Motor neuron (in vitro differentiated cells): ENCODE results near the gene NLRP5. TPM values are rescaled to one million over a fixed set of nuclear protein-coding genes. Genes with fewer than 3 reads are reported as not detected.
A peak's percentile ranks its signal among the peaks of the same experiment; 100 is the strongest.

Experiments used
- ATAC-seq, 8 experiments: fragments of 200-7000 bp; cut with Tn5 transposase; replicated peaks in 6 of 8; 2 replicates each; pipeline ENCODE4 v1.8.0; 2021; ENCODE audit warnings: mild to moderate bottlenecking in 8 of 8, moderate library complexity in 8 of 8
- H3K27ac ChIP-seq, 2 donors: fragments of 250-450 bp; sonication (Bioruptor Pico); 2 replicates each; pipeline ENCODE4 v1.9.0; 2021; ENCODE audit warnings: antibody characterized with exemption in 2 of 2, mild to moderate bottlenecking in 2 of 2, moderate library complexity in 1 of 2
- H3K4me1 ChIP-seq, 2 donors: fragments of 250-450 bp; sonication (Bioruptor Pico); replicated peaks in 1 of 2; 2 replicates each; pipeline ENCODE4 v1.6.1; 2021; ENCODE audit warnings: antibody characterized with exemption in 2 of 2, mild to moderate bottlenecking in 2 of 2, moderate library complexity in 1 of 2
- H3K4me3 ChIP-seq, 5 donors: fragments of 250-450 bp; sonication (Bioruptor Pico); 2 replicates each; pipeline ENCODE4 v1.9.0; 2021; ENCODE audit warnings: antibody characterized with exemption in 5 of 5, mild to moderate bottlenecking in 5 of 5, moderate library complexity in 4 of 5
- WGBS, 10 experiments: fragments of 450-650 bp; shearing (Covaris generic); methylation state at CpG; one replicate each; pipeline ENCODE4 v1.0.0; 2022; 5-methylcytosine and 5-hydroxymethylcytosine counted together
- in situ Hi-C, 9 experiments: fragments of 400-800 bp; cut with MboI; loops; one replicate each; pipeline ENCODE4 v1.15.0; 2021; ENCODE audit warnings: low sequenced_read_pairs in 9 of 9, low pct_unique_long_range_greater_than_20kb in 2 of 9; ENCODE audit not compliant: unreplicated experiment in 9 of 9
- total RNA-seq, 8 experiments: library from RNA; unstranded; fragments of 300-600 nt; gene quantifications; 2 replicates each; pipeline versions ENCODE4 v1.2.3 to v1.2.4, GENCODE V29; 2022

NLRP5 gene
- total RNA-seq, 8 experiments from 2014 or later = 0.10 to 0.14 (median 0.10) TPM; not detected in 5

DNA sequence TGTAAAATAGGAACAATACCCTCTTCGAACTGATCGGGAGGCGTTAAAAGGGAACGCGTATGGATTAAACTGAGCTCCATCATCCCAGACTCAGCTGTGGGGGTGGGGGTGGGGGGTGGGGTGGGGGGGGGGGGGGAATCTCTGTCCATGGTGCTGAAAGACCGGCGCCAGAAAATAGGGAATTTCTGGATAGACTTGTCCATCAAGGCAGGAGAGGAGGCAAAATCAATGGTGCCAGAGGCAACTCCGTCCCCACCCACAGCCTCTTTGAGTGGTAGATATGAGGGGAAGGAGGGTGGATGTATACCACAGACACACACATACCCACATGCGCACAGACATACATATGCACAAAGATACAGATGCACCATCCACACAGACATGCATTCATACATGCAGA is 97.1 kb downstream of the NLRP5 start:
- peak in 1 of 8 experiments; percentile 35 for ATAC-seq

DNA sequence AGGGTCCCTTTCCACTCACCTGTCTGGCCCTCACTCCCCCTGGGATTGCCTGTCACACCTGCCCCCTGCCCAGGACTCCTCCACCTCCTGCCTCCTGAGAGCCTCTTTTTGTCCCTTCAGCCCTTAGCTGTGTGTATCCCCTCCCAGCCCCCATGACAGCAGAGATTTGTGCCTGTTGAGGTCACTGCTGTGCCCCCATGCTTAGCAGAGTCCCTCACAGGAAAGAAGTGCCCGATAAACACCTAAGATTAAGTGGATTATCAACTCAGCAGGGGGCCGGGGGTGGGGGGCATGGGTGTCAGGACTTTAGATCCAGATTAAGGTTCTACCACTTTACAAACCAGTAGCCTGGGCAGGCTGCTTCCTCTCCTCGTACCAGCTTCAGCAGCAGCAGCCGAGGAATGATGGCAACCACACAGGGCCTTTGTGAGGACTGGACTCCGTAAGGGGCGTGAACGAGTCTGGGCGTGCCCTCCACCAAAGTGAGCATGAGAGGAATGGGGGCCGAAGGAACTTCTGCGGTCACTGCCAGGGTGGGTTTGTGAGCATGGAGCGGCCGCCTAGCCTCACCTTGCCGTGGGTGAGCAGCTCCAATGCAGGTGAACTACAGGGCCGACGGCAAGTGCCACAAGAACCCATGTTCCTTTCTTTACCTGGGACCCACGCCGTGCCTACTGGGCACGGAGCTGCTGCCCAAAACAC is 98.4 kb downstream of the NLRP5 start:
- 21 to 84% methylated on average over 2 to 5 of the region's 18 CpGs; no CpG with 5 or more reads in 8 of the 10 experiments for WGBS, 10 experiments
- ATAC-seq = peak in 3 of 8 experiments; percentile 10 to 38 (median 29)
- Histone ChIP-seq H3K27ac (no peak overlapping the region), H3K4me1 (peaks cover 3% of the 10 kb centered on the region in 2 donors), H3K4me3 (no peak overlapping the region)
- in situ Hi-C loops = loop anchor here in 1 of 9 experiments (25.0 kb wide), 1 partner anchor 227 kb away; the partner anchor contains the start of gene ZSCAN5A

More for the DNA sequence above, 97.1 kb downstream of the NLRP5 start:
- H3K27ac ChIP-seq = no peak overlapping the region
- WGBS, 10 experiments = 64 to 80% (median 71%) methylated on average over 2 to 6 of the region's 9 CpGs; no CpG with 5 or more reads in 7 of the 10 experiments
- H3K4me1 ChIP-seq = peaks cover 3% of the 10 kb centered on the region in 2 donors
- H3K4me3 ChIP-seq = no peak overlapping the region
- in situ Hi-C loops = loop anchor here in 1 of 9 experiments (25.0 kb wide), 1 partner anchor 229 kb away; the partner anchor contains the start of gene ZSCAN5A

DNA sequence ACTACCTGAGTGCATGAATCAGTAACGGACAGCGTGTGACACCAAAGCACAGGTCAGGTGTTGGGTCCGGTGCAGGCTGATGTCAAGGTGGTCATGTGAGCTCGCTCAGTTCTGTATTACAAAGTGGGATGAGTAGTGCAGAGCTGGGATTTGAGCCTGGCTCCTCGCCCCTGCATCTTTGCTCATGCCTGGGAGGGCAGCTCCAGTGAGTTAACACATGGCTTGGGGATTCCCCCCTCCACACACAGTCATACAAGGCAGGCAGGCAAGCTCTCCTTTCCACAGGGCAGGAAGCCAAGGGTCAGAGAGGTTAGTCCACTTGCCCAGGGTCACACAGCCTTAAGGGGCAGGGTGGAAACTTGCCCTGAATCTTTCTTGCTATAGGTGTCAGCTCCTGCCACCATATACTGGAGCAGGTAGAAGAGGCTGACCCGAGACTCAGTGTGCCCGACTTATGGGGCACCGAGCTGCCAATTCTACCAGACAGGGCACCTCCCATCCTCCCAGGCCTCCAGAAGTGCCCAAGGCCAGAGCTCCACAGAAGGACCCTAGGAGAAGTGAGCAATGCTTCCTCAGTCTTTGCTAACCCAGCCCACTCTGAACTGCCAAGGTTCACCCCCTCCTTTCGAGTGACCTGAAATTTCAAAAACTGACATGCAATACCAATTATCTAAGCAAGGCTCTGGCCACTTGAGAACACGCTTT is 99.1 kb downstream of the NLRP5 start:
- H3K27ac ChIP-seq = no peak overlapping the region
- peaks cover 3% of the 10 kb centered on the region in 2 donors for H3K4me1 ChIP-seq
- no peak overlapping the region for H3K4me3 ChIP-seq
- in situ Hi-C loops = loop anchor here in 1 of 9 experiments (25.0 kb wide), 1 partner anchor 227 kb away; the partner anchor contains the start of gene ZSCAN5A
- peak in 5 of 8 experiments; percentile 29 to 72 (median 38) for ATAC-seq
- WGBS, 10 experiments = 33 to 97% (median 86%) methylated on average over 1 to 7 of the region's 10 CpGs; no CpG with 5 or more reads in 4 of the 10 experiments

DNA sequence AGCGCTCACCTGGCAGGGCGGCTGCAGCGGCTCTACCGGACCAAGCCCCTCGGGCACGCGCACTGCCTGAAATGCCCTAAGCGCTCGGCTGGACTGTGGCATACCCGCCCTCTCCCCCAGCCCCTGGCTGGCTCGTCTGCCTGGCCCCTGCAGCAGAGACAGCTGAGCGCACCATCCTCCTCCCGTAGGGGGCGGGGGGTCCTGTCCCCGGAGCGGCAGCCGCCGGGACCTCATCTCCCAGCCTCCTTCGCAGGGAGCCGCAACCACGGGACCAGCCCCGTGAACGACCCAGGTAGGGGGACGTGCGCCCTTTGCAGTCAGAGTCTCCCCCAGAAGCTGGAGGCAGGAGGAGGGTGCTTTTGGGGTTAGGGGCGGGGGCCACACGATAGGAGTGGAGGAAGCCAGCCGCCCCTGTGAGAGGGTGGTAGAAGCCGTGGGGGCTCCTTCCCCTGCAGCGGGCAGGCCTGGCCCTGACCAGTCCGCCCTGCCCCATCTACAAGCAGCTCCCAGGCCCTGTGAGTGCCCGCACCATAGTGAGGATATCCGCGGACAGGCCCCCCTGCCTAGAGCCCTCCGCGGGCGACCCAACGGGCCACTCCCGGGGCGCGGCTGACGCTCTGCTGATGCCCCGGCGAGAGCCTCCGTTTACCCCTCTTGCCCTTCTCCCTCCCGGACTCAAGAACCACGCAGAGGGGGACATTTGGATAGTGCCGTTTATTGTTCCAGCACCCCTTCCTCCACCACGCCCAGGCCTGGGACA is 100.3 kb downstream of the NLRP5 start:
- H3K4me1 ChIP-seq = peaks cover 0 to 3% of the 10 kb centered on the region in 2 donors
- H3K27ac ChIP-seq = no peak overlapping the region
- WGBS, 10 experiments = 83 to 100% (median 89%) methylated on average over 2 to 15 of the region's 49 CpGs; no CpG with 5 or more reads in 6 of the 10 experiments
- no peak for ATAC-seq
- in situ Hi-C loops = loop anchor here in 1 of 9 experiments (25.0 kb wide), 1 partner anchor 225 kb away; the partner anchor contains the start of gene ZSCAN5A
- H3K4me3 ChIP-seq = no peak overlapping the region

DNA sequence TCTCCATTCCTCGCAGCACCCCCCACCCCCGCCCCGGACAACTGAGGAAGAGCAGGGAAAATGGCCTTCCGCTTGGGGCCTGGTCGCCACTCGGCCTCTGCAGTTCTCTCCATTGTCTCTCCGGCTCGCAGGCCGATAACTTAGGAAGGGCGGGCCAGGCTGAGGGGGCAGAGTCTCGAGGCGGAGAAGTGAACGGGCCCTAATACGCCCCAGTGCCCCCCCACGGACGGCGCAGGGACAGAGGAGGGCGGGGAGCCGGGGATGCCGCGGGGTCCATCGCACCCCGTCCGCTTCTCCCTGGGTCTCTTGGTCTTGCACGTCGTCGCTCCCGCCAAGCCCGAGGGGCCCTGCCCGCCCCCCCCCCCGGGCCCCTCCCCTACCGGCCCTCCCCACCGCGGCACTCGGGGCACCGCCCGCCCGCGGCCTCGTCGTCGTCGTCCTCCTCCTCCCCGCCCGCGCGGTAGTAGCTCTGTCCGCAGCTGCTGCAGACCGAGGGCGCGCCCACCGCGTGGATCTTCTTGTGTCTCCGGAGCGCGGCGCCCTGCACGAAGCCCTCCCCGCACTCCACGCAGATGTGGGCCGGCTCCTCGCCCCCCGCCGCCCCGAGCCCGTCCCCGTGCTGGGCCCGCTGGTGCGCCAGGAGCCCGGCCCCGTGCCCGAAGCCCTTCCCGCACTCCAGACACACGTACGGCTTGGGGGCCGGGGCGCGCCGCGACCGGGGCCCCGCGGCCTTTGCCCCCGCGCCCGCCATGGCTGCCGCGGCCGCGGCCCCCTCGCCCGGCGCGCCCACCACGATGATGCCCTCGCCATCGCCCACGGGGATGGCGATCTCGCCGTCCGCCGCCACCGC is 101.3 kb downstream of the NLRP5 start:
- 76 to 94% methylated on average over 5 to 18 of the region's 104 CpGs; no CpG with 5 or more reads in 8 of the 10 experiments for WGBS, 10 experiments
- Histone ChIP-seq H3K4me1 (peaks cover 0 to 3% of the 10 kb centered on the region in 2 donors), H3K4me3 (no peak overlapping the region), H3K27ac (no peak overlapping the region)
- in situ Hi-C loops = loop anchor here in 1 of 9 experiments (25.0 kb wide), 1 partner anchor 224 kb away; the partner anchor contains the start of gene ZSCAN5A
- no peak for ATAC-seq

DNA sequence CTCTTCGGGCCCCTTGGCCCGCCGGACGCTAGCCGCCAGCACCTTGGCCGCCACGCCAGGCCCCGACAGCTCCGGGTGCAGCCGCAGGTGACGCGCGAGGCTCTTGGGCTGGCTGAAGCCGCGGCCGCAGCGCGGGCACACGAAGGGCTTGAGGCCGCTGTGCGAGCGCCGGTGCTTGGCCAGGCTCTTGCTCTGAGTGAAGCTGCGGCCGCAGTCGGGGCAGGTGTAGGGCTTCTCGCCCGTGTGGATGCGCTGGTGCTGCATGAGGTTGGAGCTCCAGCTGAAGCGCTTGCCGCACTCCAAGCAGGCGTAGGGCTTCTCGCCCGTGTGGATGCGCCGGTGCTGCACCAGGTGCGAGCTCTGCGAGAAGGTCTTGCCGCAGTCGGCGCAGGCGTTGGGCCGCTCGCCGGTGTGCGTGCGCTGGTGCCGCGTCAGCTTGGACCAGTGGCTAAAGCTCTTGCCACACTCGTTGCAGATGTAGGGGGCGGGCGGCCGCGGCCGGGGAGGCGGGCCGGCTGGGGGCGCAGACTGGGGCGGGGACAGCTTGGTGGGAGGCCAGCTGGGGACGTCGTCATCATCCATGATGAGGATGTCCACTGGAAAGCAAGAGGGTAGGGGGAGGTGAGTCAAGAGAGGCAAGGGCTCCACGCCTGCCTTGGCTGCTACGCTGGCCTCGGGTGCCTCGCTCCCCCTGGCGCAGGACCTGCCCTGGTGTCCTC is 102.1 kb downstream of the NLRP5 start:
- Histone ChIP-seq H3K4me1 (peaks cover 0 to 3% of the 10 kb centered on the region in 2 donors), H3K4me3 (no peak overlapping the region), H3K27ac (no peak overlapping the region)
- WGBS, 10 experiments = 87 to 96% methylated on average over 6 to 12 of the region's 66 CpGs; no CpG with 5 or more reads in 8 of the 10 experiments
- ATAC-seq = no peak
- in situ Hi-C loops = loop anchor here in 1 of 9 experiments (25.0 kb wide), 1 partner anchor 224 kb away; the partner anchor contains the start of gene ZSCAN5A

DNA sequence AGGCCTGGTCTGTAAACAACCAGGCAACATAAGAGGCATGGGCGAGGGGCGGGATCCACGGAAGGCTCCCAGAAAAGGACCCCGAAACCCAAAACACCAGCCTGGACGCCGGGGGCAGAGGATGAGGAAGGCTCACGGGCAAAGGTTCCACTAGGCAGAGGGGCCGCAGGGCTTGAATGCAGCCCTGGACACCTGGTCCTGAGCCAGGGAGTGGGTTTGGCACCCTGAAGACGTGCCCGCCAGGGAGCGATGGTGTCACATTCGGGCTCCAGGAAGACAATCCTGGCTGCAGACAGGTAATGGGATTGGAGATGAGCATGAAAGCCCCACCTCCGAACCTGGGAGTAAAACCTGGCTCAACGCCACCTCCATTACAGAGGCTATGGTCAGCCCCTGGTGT is 102.8 kb downstream of the NLRP5 start:
- no peak for ATAC-seq
- in situ Hi-C loops = loop anchor here in 1 of 9 experiments (25.0 kb wide), 1 partner anchor 223 kb away; the partner anchor contains the start of gene ZSCAN5A

DNA sequence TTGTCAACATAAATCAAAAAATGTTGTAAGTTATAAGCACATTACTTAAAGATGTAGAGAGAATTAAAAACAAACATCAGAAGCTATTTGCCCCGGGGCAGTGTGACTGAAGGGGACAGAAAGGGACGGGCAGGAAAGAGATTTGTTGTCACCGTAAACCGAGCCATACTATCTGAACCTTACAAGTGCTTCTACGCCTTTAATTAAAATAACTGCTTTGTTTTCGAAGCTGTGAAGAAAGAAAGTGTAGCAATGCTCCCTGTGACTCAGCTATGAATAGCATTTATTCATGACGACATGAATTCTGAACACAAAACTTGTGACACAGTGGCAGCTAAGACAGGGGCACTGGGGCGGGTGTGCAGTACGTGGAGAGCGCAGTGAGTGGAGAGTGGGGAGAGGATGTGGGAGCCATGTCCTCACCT is 104.5 kb downstream of the NLRP5 start:
- no peak overlapping the region for H3K4me3 ChIP-seq
- H3K4me1 ChIP-seq = no peaks in the 10 kb centered on the region
- in situ Hi-C loops = loop anchor here in 1 of 9 experiments (25.0 kb wide), 1 partner anchor 221 kb away; the partner anchor contains the start of gene ZSCAN5A
- H3K27ac ChIP-seq = no peak overlapping the region
- ATAC-seq = peak; percentile 61 to 94 (median 74)
- WGBS, 10 experiments = 17 to 96% (median 43%) methylated on average over 1 to 8 of the region's 10 CpGs; no CpG with 5 or more reads in 1 of the 10 experiments

More for the DNA sequence above, 102.8 kb downstream of the NLRP5 start:
- peaks cover 0 to 3% of the 10 kb centered on the region in 2 donors for H3K4me1 ChIP-seq
- no peak overlapping the region for H3K4me3 ChIP-seq
- 80 to 95% methylated on average over 1 to 4 of the region's 14 CpGs; no CpG with 5 or more reads in 8 of the 10 experiments for WGBS, 10 experiments
- no peak overlapping the region for H3K27ac ChIP-seq

DNA sequence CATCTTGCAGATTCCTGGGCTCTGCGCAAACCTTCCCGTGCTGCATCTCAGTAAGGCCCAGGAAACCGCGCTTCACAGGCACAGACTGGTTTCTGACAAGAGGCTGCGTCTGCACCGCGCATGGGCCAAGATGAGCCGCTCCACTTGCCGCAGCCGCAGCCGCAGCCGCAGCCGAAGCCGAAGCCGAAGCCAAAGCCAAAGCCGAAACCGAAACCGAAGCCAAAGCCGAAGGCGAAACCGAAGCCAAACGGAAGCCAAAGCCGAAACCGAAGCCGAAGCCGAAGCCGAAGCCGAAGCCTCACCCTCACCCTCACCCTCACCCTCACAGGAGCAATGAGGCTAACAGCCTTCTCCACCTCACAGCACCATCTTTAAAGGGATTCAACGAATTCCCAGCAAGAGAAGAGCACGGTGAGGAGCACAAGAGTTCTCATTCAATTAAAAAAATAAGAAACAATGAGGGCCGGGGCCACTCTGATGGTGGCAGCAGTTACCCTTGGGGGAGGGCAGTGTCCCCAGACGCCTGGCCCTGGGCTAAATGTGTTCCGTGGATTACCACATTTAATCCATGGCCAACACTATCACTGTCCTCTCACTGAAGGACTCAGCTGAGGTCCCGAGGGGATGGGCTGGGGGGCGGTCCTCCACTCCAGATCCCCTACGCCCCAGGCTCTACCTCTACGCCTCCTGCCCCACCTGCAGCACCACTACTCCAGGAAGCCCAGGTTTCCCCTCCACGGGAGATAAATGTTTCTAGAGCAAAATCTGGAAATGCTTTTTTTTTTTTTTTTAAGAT is 105.4 kb downstream of the NLRP5 start:
- WGBS, 10 experiments = 90 to 100% (median 97%) methylated on average over 1 to 35 of the region's 38 CpGs
- H3K27ac ChIP-seq = no peak overlapping the region
- no peak overlapping the region for H3K4me3 ChIP-seq
- H3K4me1 ChIP-seq = no peaks in the 10 kb centered on the region
- no peak for ATAC-seq
- in situ Hi-C loops = loop anchor here in 1 of 9 experiments (25.0 kb wide), 1 partner anchor 220 kb away; the partner anchor contains the start of gene ZSCAN5A
